KOPT-K1 (cell line): ENCODE measurements around the gene FAM168B.

Source experiments
- H3K27ac ChIP-seq: fragments of 200-600 bp; sonication (generic); 2 replicates; pipeline ENCODE4 v1.5.1; 2016; ENCODE audit warnings: antibody characterized with exemption, mild to moderate bottlenecking, low read depth, low read length; ENCODE audit not compliant: poor library complexity, severe bottlenecking
- H3K36me3 ChIP-seq: fragments of 200-600 bp; sonication (generic); 2 replicates; pipeline ENCODE4 v1.5.1; 2017; ENCODE audit warnings: antibody characterized with exemption, mild to moderate bottlenecking, low read length, moderate library complexity; ENCODE audit not compliant: insufficient read depth
- H3K9me3 ChIP-seq: fragments of 200-600 bp; sonication (generic); 2 replicates; pipeline ENCODE4 v1.5.1; 2017; ENCODE audit warnings: antibody characterized with exemption, low read length, mild to moderate bottlenecking; ENCODE audit not compliant: insufficient read depth, poor library complexity, severe bottlenecking

The FAM168B gene

DNA sequence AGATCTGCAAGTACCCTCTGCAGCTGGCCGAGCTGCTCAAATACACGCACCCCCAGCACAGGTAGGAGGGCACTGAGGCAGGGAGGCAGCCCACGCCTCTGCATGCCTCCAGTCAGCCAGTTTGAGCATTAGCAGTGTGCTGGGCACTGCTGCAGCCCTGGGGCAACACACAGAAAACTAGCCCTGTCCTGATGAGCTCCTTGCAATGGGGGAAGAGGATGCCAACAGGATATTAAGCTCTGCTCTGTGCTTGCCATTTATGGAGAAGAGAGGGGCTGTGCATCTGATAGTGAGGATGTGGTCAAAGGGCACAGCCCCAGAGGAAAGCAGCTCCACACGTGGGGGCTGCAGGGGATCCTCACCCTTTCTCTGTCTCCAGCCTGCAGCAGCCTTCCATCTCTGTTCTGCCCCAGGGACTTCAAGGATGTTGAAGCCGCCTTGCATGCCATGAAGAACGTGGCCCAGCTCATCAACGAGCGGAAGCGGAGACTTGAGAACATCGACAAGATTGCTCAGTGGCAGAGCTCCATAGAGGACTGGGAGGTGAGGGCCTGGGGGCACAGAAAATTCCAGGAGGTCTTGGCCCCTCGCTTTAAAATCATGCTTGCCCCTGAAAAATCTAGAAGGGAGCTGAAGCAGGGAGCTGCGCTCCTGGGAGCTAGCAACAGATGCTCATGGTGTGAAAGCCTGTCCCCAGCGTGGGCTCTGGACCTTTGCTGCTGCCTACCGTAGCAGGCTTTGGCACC, 51.7 kb downstream of the FAM168B start:
- Histone ChIP-seq H3K27ac (peak overlapping the region; percentile 40), H3K36me3 (peaks cover 7% of the 10 kb centered on the region; the same call in 1 of the 2 replicates), H3K9me3 (no peaks in the 10 kb centered on the region)

DNA sequence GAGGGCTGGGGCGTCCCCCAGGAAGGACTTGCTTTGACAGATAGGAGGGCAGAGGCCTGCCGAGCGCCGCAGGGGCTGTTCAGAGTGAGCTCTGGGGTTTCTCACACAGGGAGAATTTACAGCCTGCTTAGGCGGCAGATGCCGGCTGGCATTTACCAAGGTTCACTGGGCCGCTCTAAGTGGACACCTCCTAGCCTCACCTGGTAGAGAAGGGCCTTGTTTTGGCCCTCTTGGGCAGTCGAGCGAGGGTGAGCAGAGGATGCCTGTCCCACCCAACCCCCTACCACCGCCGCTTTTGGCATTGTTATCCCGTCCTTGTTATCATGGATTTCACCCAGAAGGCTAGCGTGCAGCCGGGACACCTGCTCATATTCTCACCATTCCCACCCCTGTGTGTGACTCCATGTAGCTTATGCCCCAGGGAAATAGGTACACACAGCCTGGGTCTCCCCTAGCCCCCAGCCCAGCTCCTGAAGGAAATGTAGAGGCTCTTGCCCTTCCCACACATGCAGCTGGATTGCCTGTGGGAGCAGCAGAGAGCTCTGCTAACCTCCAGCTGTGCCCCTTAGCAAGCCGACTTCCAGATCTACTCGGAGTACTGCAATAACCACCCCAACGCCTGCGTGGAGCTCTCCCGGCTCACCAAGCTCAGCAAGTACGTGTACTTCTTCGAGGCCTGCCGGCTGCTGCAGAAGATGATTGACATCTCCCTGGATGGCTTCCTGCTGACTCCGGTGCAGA, 52.4 kb downstream of the FAM168B start:
- H3K27ac ChIP-seq, result peak overlapping the region; percentile 40
- H3K36me3 ChIP-seq, result no peaks in the 10 kb centered on the region
- H3K9me3 ChIP-seq, result no peaks in the 10 kb centered on the region

DNA sequence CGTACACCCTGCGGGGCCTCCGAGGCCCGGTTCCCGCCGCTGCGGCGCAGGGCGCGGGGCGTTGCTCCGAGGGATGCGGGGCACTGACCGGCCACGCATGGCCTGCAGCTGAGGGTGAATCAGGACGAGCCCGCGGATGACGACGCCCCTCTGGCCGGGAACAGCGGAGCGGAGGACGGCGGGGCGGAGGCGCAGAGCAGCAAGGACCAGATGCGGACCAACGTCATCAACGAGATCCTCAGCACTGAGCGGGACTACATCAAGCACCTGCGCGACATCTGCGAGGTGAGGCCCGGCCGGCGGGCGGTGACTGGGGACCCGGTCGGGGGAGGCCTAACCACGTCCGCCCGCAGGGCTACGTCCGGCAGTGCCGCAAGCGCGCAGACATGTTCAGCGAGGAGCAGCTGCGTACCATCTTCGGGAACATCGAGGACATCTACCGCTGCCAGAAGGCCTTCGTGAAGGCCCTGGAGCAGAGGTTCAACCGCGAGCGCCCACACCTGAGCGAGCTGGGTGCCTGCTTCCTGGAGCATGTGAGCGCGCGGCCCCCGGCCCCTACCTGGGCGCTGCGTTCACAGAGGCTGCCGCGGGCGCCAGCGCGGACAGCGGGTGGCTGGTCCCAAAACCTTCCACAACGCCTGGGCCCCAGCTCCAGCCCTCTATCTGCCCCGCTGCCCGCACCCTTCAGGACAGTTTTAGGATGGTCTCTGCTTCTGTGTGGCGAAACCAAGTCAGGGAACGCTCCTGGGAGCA, 53.2 kb downstream of the FAM168B start:
- H3K9me3 ChIP-seq, result no peaks in the 10 kb centered on the region
- H3K36me3 ChIP-seq, result no peaks in the 10 kb centered on the region
- H3K27ac ChIP-seq, result peak overlapping the region; percentile 40

DNA sequence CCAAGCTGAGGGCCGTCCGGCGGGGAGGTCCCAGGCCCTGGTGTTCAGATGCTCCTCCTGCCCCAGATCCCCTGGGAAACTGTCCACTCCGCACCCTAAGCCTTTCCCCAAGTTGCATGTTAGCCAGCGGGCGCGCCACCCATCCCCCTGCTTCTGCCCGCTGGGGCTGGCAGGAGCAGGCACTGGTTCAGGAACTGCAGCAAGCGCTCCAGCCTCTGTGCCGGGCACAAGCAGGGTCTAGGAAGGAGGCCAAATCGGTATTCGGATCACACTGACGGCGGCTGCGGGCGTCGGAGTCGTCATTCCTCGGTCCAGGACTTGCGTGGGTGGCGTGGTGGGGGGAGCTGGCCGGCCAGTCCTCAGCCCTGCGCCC, 53.7 kb downstream of the FAM168B start:
- Histone ChIP-seq H3K36me3 (no peaks in the 10 kb centered on the region), H3K27ac (no peak overlapping the region), H3K9me3 (no peaks in the 10 kb centered on the region)

DNA sequence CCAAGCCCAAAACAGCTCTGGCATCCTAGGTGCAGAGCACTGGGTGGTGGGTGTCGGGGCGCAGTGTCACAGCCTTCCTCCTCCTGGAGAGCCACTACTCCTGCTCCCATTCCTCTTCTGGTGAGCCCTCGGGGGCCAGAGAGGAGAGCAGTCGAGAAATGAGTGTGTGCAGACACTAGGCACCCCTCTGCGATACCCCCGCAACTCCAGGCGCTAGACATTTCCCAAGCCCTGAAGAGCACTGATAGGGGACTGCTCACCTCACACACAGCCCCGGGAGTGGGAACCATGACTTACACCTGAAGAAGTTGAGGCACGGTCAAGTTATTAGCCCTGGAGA, 54.2 kb downstream of the FAM168B start:
- Histone ChIP-seq H3K36me3 (no peaks in the 10 kb centered on the region), H3K9me3 (no peaks in the 10 kb centered on the region), H3K27ac (no peak overlapping the region)

DNA sequence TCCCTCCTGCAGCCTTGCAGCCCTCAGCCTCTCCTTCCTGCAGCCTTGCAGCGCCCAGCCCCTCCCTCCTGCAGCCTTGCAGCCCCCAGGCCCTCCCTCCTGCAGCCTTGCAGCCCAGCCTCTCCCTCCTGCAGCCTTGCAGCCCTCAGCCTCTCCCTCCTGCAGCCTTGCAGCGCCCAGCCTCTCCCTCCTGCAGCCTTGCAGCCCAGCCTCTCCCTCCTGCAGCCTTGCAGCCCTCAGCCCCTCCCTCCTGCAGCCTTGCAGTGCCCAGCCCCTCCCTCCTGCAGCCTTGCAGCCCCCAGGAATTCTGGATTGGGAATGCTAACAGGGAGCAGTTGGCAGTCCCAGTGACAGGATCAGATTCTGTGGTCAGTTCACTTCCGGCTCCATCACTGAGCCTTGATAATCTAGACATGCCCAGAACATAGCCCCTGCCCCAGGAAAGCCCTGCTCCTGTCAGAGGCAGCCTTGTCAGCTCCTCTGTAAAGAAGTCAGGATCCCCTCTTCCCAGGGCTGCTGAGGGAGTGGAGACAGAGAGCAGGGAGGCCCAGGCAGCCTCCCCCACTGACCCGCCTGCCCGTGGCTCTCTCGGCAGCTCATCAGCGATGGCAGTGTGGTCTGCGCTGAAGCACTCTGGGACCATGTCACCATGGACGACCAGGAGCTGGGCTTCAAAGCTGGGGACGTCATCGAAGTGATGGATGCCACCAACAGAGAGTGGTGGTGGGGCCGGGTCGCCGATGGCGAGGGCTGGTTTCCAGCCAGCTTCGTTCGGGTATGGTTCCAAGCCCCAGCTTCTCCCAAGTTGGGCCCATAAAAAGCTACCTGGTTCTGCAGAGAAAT, 54.8 kb downstream of the FAM168B start:
- Histone ChIP-seq H3K9me3 (no peaks in the 10 kb centered on the region), H3K27ac (no peak overlapping the region), H3K36me3 (no peaks in the 10 kb centered on the region)

DNA sequence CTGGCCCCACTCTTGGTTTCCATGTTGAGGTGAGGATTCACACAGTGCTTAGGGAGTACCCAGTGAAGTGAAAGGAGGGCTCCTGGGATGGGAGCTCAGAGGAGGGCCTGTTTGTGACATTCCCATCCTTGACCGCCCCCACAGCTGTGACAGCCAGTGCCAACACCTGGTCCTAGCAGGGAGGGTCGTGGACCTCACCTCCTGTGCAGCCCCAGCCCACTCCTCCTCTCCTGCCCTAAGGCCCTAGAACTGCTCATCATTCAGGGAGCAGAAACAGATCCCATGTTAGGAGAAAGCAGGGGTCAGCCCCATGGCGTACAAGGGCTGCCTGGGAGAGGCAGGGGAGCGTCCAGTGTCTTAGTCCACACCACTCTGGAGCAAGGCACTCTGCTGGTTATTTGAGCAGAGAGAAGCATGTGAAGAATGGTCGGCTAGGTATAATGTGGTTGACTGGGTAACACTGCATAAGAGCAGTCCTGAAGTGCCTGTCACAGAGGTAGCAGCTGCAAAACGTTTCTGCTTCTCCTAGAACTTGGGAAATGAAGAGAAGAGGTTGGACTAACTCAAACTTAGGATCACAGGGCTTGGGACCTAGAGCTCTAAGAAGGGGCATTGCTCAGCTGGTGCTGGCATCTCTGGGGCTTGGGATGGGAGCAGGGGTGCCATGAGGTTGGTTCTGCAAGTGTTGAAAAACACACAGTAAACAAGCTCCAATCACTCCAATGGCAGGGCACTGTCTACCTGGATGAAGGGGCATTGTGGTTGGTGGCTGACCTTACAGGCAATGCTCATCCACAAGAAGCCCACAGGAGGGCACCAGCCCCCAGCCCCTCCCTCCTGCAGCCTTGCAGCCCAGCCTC, 55.6 kb downstream of the FAM168B start:
- no peaks in the 10 kb centered on the region for H3K9me3 ChIP-seq
- H3K27ac ChIP-seq, result no peak overlapping the region
- no peaks in the 10 kb centered on the region for H3K36me3 ChIP-seq

DNA sequence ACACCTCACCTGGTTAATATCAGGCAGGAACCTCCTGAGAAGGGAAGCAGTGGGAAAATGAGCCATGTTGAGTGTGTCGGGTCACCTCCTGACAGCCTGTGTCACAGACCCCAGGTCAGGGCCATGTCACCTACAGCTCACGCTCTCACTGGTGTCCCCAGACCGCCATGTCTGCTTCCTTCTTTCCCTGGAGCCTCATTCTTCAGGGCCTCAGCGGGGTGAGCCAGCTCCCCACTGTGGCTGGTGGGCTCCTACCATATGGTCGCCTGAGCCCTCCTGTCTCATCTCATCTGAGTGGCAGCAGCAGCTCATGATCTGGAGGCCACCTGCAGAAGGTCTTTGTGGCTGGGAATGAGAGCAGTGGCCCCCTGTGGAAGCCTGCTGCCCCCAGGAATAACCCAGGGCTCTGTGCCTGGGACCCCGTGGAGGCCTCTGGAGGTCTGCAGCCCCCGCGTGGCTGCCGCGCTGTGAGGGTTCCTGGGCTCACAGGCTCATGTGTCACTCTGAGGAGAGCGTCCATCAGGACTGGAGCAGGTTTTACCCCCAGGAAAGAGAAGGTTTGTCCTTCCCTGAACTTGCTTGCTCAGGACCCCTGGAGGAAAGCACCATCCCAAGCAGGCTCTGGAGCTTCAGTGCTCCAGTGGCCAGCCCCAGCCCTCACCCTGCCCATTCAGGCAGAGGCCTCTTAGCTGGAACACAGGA, 56.4 kb downstream of the FAM168B start:
- no peaks in the 10 kb centered on the region for H3K9me3 ChIP-seq
- no peaks in the 10 kb centered on the region for H3K36me3 ChIP-seq
- no peak overlapping the region for H3K27ac ChIP-seq

DNA sequence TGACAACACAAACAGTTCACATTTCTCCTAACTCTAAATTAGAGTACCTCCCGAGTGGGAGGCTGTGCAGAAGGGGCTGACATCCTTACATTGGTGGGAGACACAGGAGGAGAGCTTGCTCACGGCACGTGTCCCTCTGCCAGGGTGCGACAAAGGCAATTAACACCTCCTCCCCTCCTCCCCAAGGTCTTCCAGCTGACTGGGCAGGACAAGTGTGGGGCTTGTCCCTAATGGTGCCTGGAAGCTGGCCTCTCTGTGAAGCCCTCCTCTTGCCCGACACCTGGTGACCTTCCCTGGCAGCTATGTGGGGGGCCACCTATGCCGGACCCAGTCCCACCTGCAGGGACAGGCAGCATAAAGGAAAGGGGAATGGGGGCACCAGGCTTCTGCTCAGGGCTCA, 57.0 kb downstream of the FAM168B start:
- H3K9me3 ChIP-seq, result no peaks in the 10 kb centered on the region
- no peaks in the 10 kb centered on the region for H3K36me3 ChIP-seq
- no peak overlapping the region for H3K27ac ChIP-seq

DNA sequence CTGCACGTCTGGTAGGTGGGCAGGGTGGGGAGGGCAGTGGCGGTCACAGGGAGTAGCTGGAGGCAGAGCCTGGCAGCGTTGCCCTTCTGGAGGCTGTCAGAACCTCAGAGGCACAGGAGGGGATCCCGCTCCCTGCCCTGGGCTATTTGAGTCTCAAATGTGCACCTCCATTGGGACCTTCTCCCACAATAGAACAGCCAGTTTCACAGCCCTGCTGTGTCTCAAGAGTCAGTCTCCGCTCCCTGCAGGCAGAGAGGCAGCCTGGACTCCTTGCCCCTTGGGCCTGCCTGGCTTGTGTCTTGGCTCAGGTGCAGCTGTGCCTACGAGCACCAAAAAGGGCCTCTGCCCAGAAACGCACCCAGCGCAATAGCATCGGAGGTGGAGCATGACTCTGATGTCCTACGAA, 57.4 kb downstream of the FAM168B start:
- Histone ChIP-seq H3K27ac (no peak overlapping the region), H3K9me3 (no peaks in the 10 kb centered on the region), H3K36me3 (no peaks in the 10 kb centered on the region)

DNA sequence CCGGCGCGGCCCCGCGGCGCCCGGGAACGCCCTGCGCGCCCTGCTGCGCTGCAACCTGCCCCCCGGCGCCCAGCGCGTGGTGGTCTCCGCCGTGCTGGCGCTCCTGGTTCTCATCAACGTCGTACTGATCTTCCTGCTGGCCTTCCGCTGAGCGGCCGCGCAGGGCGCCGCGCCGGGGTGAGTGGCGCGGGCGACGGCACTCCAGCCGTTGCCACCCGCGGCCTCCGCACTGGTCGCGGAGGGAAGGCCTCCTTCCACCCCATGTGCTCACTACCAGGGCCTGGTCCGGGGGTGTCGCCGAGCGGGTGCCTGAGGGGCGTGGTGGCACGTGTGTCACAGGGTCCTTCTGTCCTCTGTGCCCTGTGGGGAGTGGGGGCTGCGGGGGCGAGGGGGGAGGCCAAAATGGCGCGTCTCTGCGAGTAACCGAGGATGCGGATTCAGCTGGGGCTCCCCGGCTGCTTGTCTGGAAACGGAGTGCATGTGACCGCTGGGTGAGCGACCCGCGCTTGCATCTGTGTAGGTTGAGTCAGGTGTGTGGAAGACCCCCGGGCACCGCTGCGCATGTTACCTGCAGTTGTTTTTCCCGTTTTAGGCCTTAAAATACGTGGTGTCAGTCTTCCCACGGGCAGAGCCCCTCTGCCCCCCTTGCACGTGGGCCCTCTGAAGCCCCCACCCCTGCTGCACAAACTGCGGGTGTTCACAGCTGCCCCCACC, 58.0 kb downstream of the FAM168B start:
- Histone ChIP-seq H3K27ac (no peak overlapping the region), H3K36me3 (no peaks in the 10 kb centered on the region), H3K9me3 (no peaks in the 10 kb centered on the region)

DNA sequence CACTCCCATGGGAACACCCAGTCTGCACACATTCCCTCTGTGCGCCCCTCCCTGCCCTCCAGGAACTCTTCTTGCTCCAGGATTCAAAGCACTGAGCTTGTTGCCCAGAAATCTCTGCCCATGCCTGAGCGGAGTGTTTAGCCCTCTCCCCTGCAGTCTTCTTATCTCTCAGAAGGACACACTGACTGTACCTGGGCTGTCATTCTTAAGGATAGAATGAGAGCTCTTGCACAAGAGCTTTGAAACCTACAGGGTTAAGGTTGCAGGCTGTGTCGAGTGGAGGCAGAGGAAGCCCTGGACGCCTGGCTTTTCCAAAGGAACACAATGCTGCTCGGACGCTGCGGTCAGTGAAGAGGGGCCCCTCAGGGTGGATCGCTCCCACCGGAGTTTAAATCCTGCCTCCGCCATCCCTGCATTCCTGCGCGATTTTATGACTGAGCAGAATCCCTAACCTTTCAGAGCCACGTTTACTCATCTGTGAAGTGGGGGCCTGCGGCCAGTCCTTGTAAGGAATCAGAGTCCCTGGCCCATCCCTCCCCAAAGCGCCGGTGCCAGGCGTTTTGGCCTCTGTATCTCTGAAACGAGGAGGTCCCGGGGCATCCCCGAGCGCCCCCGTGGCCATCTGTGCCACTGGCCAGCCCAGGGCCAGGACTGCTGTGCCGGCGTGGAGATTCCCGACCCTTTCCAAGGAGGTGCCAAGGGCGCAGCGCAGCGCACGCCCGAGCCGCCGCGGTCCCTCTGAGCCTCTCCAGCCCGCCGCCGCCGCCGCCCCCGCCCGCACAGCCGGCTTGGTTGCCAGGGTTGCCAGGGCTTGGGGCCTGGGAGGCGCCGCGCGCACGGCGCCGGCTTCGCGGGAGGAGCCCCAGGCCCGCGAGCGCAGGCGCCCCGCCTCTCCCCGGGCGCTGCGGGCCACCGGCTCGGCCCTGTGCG, 58.9 kb downstream of the FAM168B start:
- H3K27ac ChIP-seq, result no peak overlapping the region
- H3K9me3 ChIP-seq, result no peaks in the 10 kb centered on the region
- no peaks in the 10 kb centered on the region for H3K36me3 ChIP-seq
